NCI-H1105 treated with DMSO at 0.1 percent for 48 hours (cell line): ENCODE data around the gene LSM7.
"Not testable (repeated sequence)": the region's sequence is repeated elsewhere in the genome, so short reads cannot be mapped to it uniquely, and the experiment has no call there.

Experiments
- DNase-seq: peaks from one replicate; lab custom pipeline; 2025; lab: John Stamatoyannopoulos, UW

Gene LSM7

GRCh38 chr19:2355168-2356035, 27.0 kb upstream of the LSM7 start:
- DNase-seq: no peak

- no peak for DNase-seq
Observed at GRCh38 chr19:2354670-2355069, 26.3 kb upstream of the LSM7 start.

- DNase-seq: no peak
Observed at GRCh38 chr19:2353887-2354592, 25.7 kb upstream of the LSM7 start.

- DNase-seq: no peak
Observed at GRCh38 chr19:2353159-2353886, 24.9 kb upstream of the LSM7 start.

- DNase-seq: no peak
Observed at GRCh38 chr19:2352121-2352520, 23.7 kb upstream of the LSM7 start.

- no peak for DNase-seq
Observed at GRCh38 chr19:2351591-2351990, 23.2 kb upstream of the LSM7 start.

GRCh38 chr19:2350656-2351055, 22.3 kb upstream of the LSM7 start:
- DNase-seq: no peak

- not testable (repeated sequence) for DNase-seq
Observed at GRCh38 chr19:2349818-2350217, 21.4 kb upstream of the LSM7 start.

- peak; percentile 83 for DNase-seq
Observed at GRCh38 chr19:2345794-2346663, 17.6 kb upstream of the LSM7 start.

GRCh38 chr19:2345076-2345475, 16.7 kb upstream of the LSM7 start:
- no peak for DNase-seq

- no peak for DNase-seq
Observed at GRCh38 chr19:2344381-2344870, 16.0 kb upstream of the LSM7 start.

GRCh38 chr19:2343289-2343982, 15.1 kb upstream of the LSM7 start:
- DNase-seq: no peak

- DNase-seq: no peak
Observed at GRCh38 chr19:2342656-2343288, 14.4 kb upstream of the LSM7 start.

GRCh38 chr19:2341982-2342381, 13.6 kb upstream of the LSM7 start:
- DNase-seq: no peak

GRCh38 chr19:2341244-2341751, 12.9 kb upstream of the LSM7 start:
- no peak for DNase-seq

GRCh38 chr19:2340496-2341243, 12.3 kb upstream of the LSM7 start:
- no peak for DNase-seq

GRCh38 chr19:2339644-2340310, 11.4 kb upstream of the LSM7 start:
- DNase-seq: no peak

GRCh38 chr19:2338751-2339643, 10.6 kb upstream of the LSM7 start:
- no peak for DNase-seq
